ENCODE data around the gene GARRE1. TPM values are rescaled to one million over a fixed set of nuclear protein-coding genes. Genes with fewer than 3 reads are reported as not detected.
"Not testable (repeated sequence)": the region's sequence is repeated elsewhere in the genome, so short reads cannot be mapped to it uniquely, and the experiment has no call there.

The GARRE1 gene
- polyA plus RNA-seq (ENCODE audit: insufficient read length in 4 of 4): 10 to 100 TPM; 35.6 to 44.0 (median 41.8) TPM

GRCh38 chr19:34254046-34254697, at the start of gene GARRE1:
TSS of gene GARRE1 (plus strand) at chr19:34254554. CDS start at chr19:34300474, 45,920 bp downstream.
- DNase-seq (ENCODE audit: low read depth in 4 of 4, low spot score in 3 of 4): peak; percentile 73 to 80 (median 76)

- DNase-seq (ENCODE audit: low read depth in 4 of 4, low spot score in 3 of 4): not testable (repeated sequence)
Observed at GRCh38 chr19:34205324-34205723, 49.0 kb upstream of the GARRE1 start.

- DNase-seq (ENCODE audit: low read depth in 4 of 4, low spot score in 3 of 4): no peak
Observed at GRCh38 chr19:34208291-34208884, 46.0 kb upstream of the GARRE1 start.

GRCh38 chr19:34209726-34210125, 44.6 kb upstream of the GARRE1 start:
- DNase-seq (ENCODE audit: low read depth in 4 of 4, low spot score in 3 of 4): no peak

GRCh38 chr19:34213283-34213682, 41.1 kb upstream of the GARRE1 start:
- no peak for DNase-seq (ENCODE audit: low read depth in 4 of 4, low spot score in 3 of 4)

- no peak for DNase-seq (ENCODE audit: low read depth in 4 of 4, low spot score in 3 of 4)
Observed at GRCh38 chr19:34214040-34214439, 40.3 kb upstream of the GARRE1 start.

GRCh38 chr19:34215006-34215665, 39.2 kb upstream of the GARRE1 start:
- no peak for DNase-seq (ENCODE audit: low read depth in 4 of 4, low spot score in 3 of 4)

- DNase-seq (ENCODE audit: low read depth in 4 of 4, low spot score in 3 of 4): no peak
Observed at GRCh38 chr19:34215666-34216038, 38.7 kb upstream of the GARRE1 start.

GRCh38 chr19:34216745-34217219, 37.6 kb upstream of the GARRE1 start:
- not testable (repeated sequence) for DNase-seq (ENCODE audit: low read depth in 4 of 4, low spot score in 3 of 4)

GRCh38 chr19:34217952-34218817, 36.2 kb upstream of the GARRE1 start:
- DNase-seq (ENCODE audit: low read depth in 4 of 4, low spot score in 3 of 4): peak in 1 of 4 donors; percentile 24

- DNase-seq (ENCODE audit: low read depth in 4 of 4, low spot score in 3 of 4): no peak
Observed at GRCh38 chr19:34218818-34219164, 35.6 kb upstream of the GARRE1 start.

GRCh38 chr19:34220472-34221063, 33.8 kb upstream of the GARRE1 start:
- DNase-seq (ENCODE audit: low read depth in 4 of 4, low spot score in 3 of 4): peak in 2 of 4 donors; percentile 29 to 43

- no peak for DNase-seq (ENCODE audit: low read depth in 4 of 4, low spot score in 3 of 4)
Observed at GRCh38 chr19:34222386-34222785, 32.0 kb upstream of the GARRE1 start.

- DNase-seq (ENCODE audit: low read depth in 4 of 4, low spot score in 3 of 4): no peak
Observed at GRCh38 chr19:34224996-34225658, 29.2 kb upstream of the GARRE1 start.

- DNase-seq (ENCODE audit: low read depth in 4 of 4, low spot score in 3 of 4): no peak
Observed at GRCh38 chr19:34225659-34226015, 28.7 kb upstream of the GARRE1 start.

- no peak for DNase-seq (ENCODE audit: low read depth in 4 of 4, low spot score in 3 of 4)
Observed at GRCh38 chr19:34226036-34226435, 28.3 kb upstream of the GARRE1 start.

GRCh38 chr19:34228347-34228746, 26.0 kb upstream of the GARRE1 start:
- DNase-seq (ENCODE audit: low read depth in 4 of 4, low spot score in 3 of 4): no peak

GRCh38 chr19:34228762-34229161, 25.6 kb upstream of the GARRE1 start:
- no peak for DNase-seq (ENCODE audit: low read depth in 4 of 4, low spot score in 3 of 4)

- DNase-seq (ENCODE audit: low read depth in 4 of 4, low spot score in 3 of 4): no peak
Observed at GRCh38 chr19:34229721-34230120, 24.6 kb upstream of the GARRE1 start.

GRCh38 chr19:34230820-34231219, 23.5 kb upstream of the GARRE1 start:
- DNase-seq (ENCODE audit: low read depth in 4 of 4, low spot score in 3 of 4): no peak
